Endodermal cell (in vitro differentiated cells): ENCODE results near the gene ARF3. TPM values are rescaled to one million over a fixed set of nuclear protein-coding genes. Genes with fewer than 3 reads are reported as not detected.
A peak's percentile ranks its signal among the peaks of the same experiment; 100 is the strongest.

ENCODE experiments used
- DNase-seq: peaks from one replicate; pipeline ENCODE4 v3.0.0-alpha.2; 2017
- H3K27ac ChIP-seq: 2 replicates; pipeline ENCODE4 v1.5.1; 2013; ENCODE audit warnings: mild to moderate bottlenecking, low read depth, low read length, moderate library complexity
- H3K27me3 ChIP-seq: 2 replicates; pipeline ENCODE4 v1.6.1; 2013; ENCODE audit warnings: mild to moderate bottlenecking, low read length, moderate library complexity; ENCODE audit not compliant: insufficient read depth, control insufficient read depth, poor library complexity, severe bottlenecking
- H3K36me3 ChIP-seq: 2 replicates; pipeline ENCODE4 v1.7.0; 2013; ENCODE audit warnings: mild to moderate bottlenecking, low read length, moderate library complexity; ENCODE audit not compliant: control insufficient read depth, insufficient read depth
- H3K4me1 ChIP-seq: one replicate; pipeline ENCODE4 v1.7.0; 2013; ENCODE audit warnings: low read length; ENCODE audit not compliant: control insufficient read depth, insufficient read depth
- H3K4me3 ChIP-seq: 2 replicates; pipeline ENCODE4 v1.5.1; 2013; ENCODE audit warnings: mild to moderate bottlenecking, low read length, moderate library complexity
- H3K9ac ChIP-seq: 2 replicates; pipeline ENCODE4 v1.6.1; 2013; ENCODE audit warnings: mild to moderate bottlenecking, low read length, moderate library complexity; ENCODE audit not compliant: poor library complexity, severe bottlenecking; ENCODE audit errors: extremely low read depth
- H3K9me3 ChIP-seq: 2 replicates; pipeline ENCODE4 v1.6.1; 2013; ENCODE audit warnings: mild to moderate bottlenecking, low read length, moderate library complexity; ENCODE audit not compliant: control insufficient read depth
- H3K27ac Mint-ChIP-seq: 2 replicates; pipeline ENCODE4 v1.8.0; 2020; ENCODE audit warnings: mixed read lengths
- H3K27me3 Mint-ChIP-seq: 2 replicates; pipeline ENCODE4 v1.8.0; 2021; ENCODE audit warnings: mild to moderate bottlenecking, mixed read lengths; ENCODE audit not compliant: insufficient read depth
- H3K36me3 Mint-ChIP-seq: 2 replicates; pipeline ENCODE4 v1.8.0; 2020; ENCODE audit warnings: low read depth, mixed read lengths
- H3K4me1 Mint-ChIP-seq: 2 replicates; pipeline ENCODE4 v1.8.0; 2020; ENCODE audit warnings: mixed read lengths
- H3K4me3 Mint-ChIP-seq: 2 replicates; pipeline ENCODE4 v1.8.0; 2020; ENCODE audit warnings: mild to moderate bottlenecking, moderate library complexity, mixed read lengths
- H3K9me3 Mint-ChIP-seq: 2 replicates; pipeline ENCODE4 v1.8.0; 2020; ENCODE audit warnings: mild to moderate bottlenecking, mixed read lengths
- WGBS, 2 experiments: methylation state at CpG; one replicate each; pipeline versions ENCODE4 v1.1.5 to v1.1.7; 2013; ENCODE audit warnings: missing lambda C conversion rate in 2 of 2, mixed read lengths in 1 of 2; ENCODE audit not compliant: insufficient coverage in 1 of 2, insufficient read length in 1 of 2; 5-methylcytosine and 5-hydroxymethylcytosine counted together
- total RNA-seq, 2 donors: library from RNA; stranded (reverse); fragmentation: NEBNext Ultra II Directional in 1 of 2; extraction: Animal tissue kit (Norgen Biotek cat#: 25700) in 1 of 2; gene quantifications; 2 replicates in 1 of 2; 3 replicates in 1 of 2; pipeline ENCODE4 v1.2.1, GENCODE V29; 2021
- TF ChIP-seq, protein P1 (sequence below): fragments of 200-600 bp; sonication (generic); conservative IDR thresholded peaks from 2 replicates; pipeline ENCODE4 v1.5.0; 2021; ENCODE audit warnings: antibody characterized with exemption, mild to moderate bottlenecking

ARF3 gene
- total RNA-seq, 2 donors from 2014 or later = 237 to 288 TPM

GRCh38 chr12:48985475-48985897 lies 28.2 kb upstream of the ARF3 start:
- Histone ChIP-seq H3K36me3 (no peaks in the 10 kb centered on the region), H3K4me3 (no peak overlapping the region), H3K9me3 (no peaks in the 10 kb centered on the region), H3K9ac (no peak overlapping the region), H3K27ac (no peak overlapping the region), H3K27me3 (peaks cover 87% of the 10 kb centered on the region), H3K4me1 (peaks cover 5% of the 10 kb centered on the region)
- TF ChIP-seq, protein P1, sequence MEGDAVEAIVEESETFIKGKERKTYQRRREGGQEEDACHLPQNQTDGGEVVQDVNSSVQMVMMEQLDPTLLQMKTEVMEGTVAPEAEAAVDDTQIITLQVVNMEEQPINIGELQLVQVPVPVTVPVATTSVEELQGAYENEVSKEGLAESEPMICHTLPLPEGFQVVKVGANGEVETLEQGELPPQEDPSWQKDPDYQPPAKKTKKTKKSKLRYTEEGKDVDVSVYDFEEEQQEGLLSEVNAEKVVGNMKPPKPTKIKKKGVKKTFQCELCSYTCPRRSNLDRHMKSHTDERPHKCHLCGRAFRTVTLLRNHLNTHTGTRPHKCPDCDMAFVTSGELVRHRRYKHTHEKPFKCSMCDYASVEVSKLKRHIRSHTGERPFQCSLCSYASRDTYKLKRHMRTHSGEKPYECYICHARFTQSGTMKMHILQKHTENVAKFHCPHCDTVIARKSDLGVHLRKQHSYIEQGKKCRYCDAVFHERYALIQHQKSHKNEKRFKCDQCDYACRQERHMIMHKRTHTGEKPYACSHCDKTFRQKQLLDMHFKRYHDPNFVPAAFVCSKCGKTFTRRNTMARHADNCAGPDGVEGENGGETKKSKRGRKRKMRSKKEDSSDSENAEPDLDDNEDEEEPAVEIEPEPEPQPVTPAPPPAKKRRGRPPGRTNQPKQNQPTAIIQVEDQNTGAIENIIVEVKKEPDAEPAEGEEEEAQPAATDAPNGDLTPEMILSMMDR = no peak
- Mint-ChIP-seq H3K4me1 (peaks cover 18% of the 10 kb centered on the region), H3K36me3 (no peaks in the 10 kb centered on the region), H3K27me3 (peaks cover 90% of the 10 kb centered on the region), H3K27ac (no peak overlapping the region), H3K9me3 (no peaks in the 10 kb centered on the region), H3K4me3 (no peak overlapping the region)
- peak; percentile 53 for DNase-seq
- WGBS, 2 experiments = 58% methylated on average over 8 of the region's 10 CpGs; no CpG with 5 or more reads in 1 of the 2 experiments

GRCh38 chr12:48982397-48983080 lies 25.3 kb upstream of the ARF3 start:
- WGBS, 2 experiments = 71 to 91% methylated on average over 3 to 6 of the region's 6 CpGs
- DNase-seq = peak; percentile 31
- TF ChIP-seq, protein P1 = no peak
- no peak overlapping the region for H3K4me3 Mint-ChIP-seq
- no peak overlapping the region for H3K27ac ChIP-seq
- H3K9me3 ChIP-seq = no peaks in the 10 kb centered on the region
- no peaks in the 10 kb centered on the region for H3K36me3 Mint-ChIP-seq
- peaks cover 12% of the 10 kb centered on the region for H3K4me1 ChIP-seq
- no peaks in the 10 kb centered on the region for H3K9me3 Mint-ChIP-seq
- no peak overlapping the region for H3K4me3 ChIP-seq
- H3K9ac ChIP-seq = no peak overlapping the region
- H3K27ac Mint-ChIP-seq = no peak overlapping the region
- peaks cover 93% of the 10 kb centered on the region for H3K27me3 ChIP-seq
- peaks cover 97% of the 10 kb centered on the region for H3K27me3 Mint-ChIP-seq
- H3K4me1 Mint-ChIP-seq = peaks cover 27% of the 10 kb centered on the region
- H3K36me3 ChIP-seq = no peaks in the 10 kb centered on the region

- Mint-ChIP-seq H3K27ac (no peak overlapping the region), H3K4me3 (peak overlapping the region; percentile 49), H3K36me3 (no peaks in the 10 kb centered on the region), H3K27me3 (peaks cover 97% of the 10 kb centered on the region), H3K9me3 (no peaks in the 10 kb centered on the region), H3K4me1 (peaks cover 23% of the 10 kb centered on the region)
- DNase-seq = peak; percentile 66
- peak overlapping the region; percentile 71 for H3K4me3 ChIP-seq
- peaks cover 8% of the 10 kb centered on the region for H3K4me1 ChIP-seq
- no peak overlapping the region for H3K27ac ChIP-seq
- WGBS, 2 experiments = 13 to 17% methylated on average over 3 to 13 of the region's 13 CpGs
- no peak overlapping the region for H3K9ac ChIP-seq
- TF ChIP-seq, protein P1 = no peak
- no peaks in the 10 kb centered on the region for H3K9me3 ChIP-seq
- H3K36me3 ChIP-seq = no peaks in the 10 kb centered on the region
- H3K27me3 ChIP-seq = peaks cover 98% of the 10 kb centered on the region
These were observed 24.5 kb upstream of the ARF3 start for GRCh38 chr12:48981757-48982157.
